Sigmoid colon (tissue), 3 donors: ENCODE data around the gene OR5AC2.

Source experiments
- CTCF ChIP-seq, 4 experiments: fragments of 450-650 bp in 3 of 4; fragments of 200-600 bp in 1 of 4; IDR thresholded peaks; one replicate each; pipeline ENCODE4 v1.5.1; 2016 to 2019; ENCODE audit warnings: antibody characterized with exemption in 4 of 4, mild to moderate bottlenecking in 3 of 4, moderate library complexity in 2 of 4
- POLR2A ChIP-seq, 2 donors: fragments of 450-650 bp; IDR thresholded peaks; one replicate each; pipeline ENCODE4 v1.6.1; 2016; ENCODE audit warnings: antibody characterized with exemption in 2 of 2, mild to moderate bottlenecking in 2 of 2, moderate library complexity in 2 of 2

GRCh38 chr3:98108162-98108561 is 21.2 kb downstream of the OR5AC2 start:
- TF ChIP-seq CTCF (IDR thresholded peaks at IDR 0.05) (no peak), POLR2A (IDR thresholded peaks at IDR 0.05) (no peak)
